ENCODE data around the gene ZNF562.

Gene ZNF562

GRCh38 chr19:9641810-9642209 is 33.1 kb downstream of the ZNF562 start:
- DNase-seq = no peak

GRCh38 chr19:9640956-9641355 is 33.9 kb downstream of the ZNF562 start:
- DNase-seq = no peak

GRCh38 chr19:9636018-9636417 is 38.9 kb downstream of the ZNF562 start:
- no peak for DNase-seq

- DNase-seq = no peak
These were observed 47.0 kb downstream of the ZNF562 start for GRCh38 chr19:9627856-9628255.

- no peak for DNase-seq
These were observed 52.4 kb downstream of the ZNF562 start for GRCh38 chr19:9622531-9622930.

- peak; percentile 95 for DNase-seq
These were observed 53.5 kb downstream of the ZNF562 start, which contains the start of gene ZNF561 for GRCh38 chr19:9621156-9622037. TSS of gene ZNF561 (minus strand) at chr19:9621232. CDS start at chr19:9619456, 1,776 bp downstream.

GRCh38 chr19:9620842-9621155 is 54.1 kb downstream of the ZNF562 start:
- DNase-seq = no peak

- DNase-seq = no peak
These were observed 59.1 kb downstream of the ZNF562 start for GRCh38 chr19:9615844-9616243.

- no peak for DNase-seq
These were observed 64.3 kb downstream of the ZNF562 start for GRCh38 chr19:9610484-9611113.

GRCh38 chr19:9608912-9609311 is 66.0 kb downstream of the ZNF562 start:
- no peak for DNase-seq

- DNase-seq = no peak
These were observed 77.9 kb downstream of the ZNF562 start for GRCh38 chr19:9597027-9597426.

Data from activated CD8-positive, alpha-beta memory T cell treated with anti-CD3 and anti-CD28 coated beads for 24 hours (primary cell).